Left cardiac atrium (tissue), 4 donors: ENCODE results near the gene GPR25. TPM values are rescaled to one million over a fixed set of nuclear protein-coding genes. Genes with fewer than 3 reads are reported as not detected.
A peak's percentile ranks its signal among the peaks of the same experiment; 100 is the strongest.
"Not testable (repeated sequence)": the region's sequence is repeated elsewhere in the genome, so short reads cannot be mapped to it uniquely, and the experiment has no call there.

ENCODE experiments used
- ATAC-seq, 2 donors: fragments of 200-7000 bp; cut with Tn5 transposase; one replicate each; pipeline ENCODE4 v1.9.1; 2020; ENCODE audit warnings: mild to moderate bottlenecking in 2 of 2, moderate library complexity in 2 of 2
- DNase-seq: peaks from one replicate; pipeline ENCODE4 v3.0.0-alpha.2; 2020
- intact Hi-C, 2 donors: fragments of 100-400 bp; cut with DNase I; formaldehyde crosslinking; loops; one replicate each; pipeline versions ENCODE4 v1.14.1 to v1.15.1; 2022 to 2023
- total RNA-seq, 2 donors: library from RNA; stranded (reverse); fragmentation: NEBNext Ultra II Directional; extraction: Animal tissue kit (Norgen Biotek cat#: 25700); gene quantifications; one replicate each; pipeline ENCODE4 v1.2.1, GENCODE V29; 2021
- donor health status: DM: no; HTN: yes; CAD: no.
- donor health status: DM: no; HTN: yes; CAD: no; lungs with severe emphysema.
- donor health status: DM: yes; HTN: yes; CAD: no.
- donor health status: Dilated cardiomyopathy.

GPR25 gene
- total RNA-seq, 2 donors from 2014 or later, result not detected

- intact Hi-C loops, result no loop called here
- no peak for ATAC-seq
- DNase-seq, result no peak
Observed at GRCh38 chr1:200907611-200908097, 34.9 kb downstream of the GPR25 start.

- ATAC-seq, result no peak
- intact Hi-C loops, result no loop called here
Observed at GRCh38 chr1:200908191-200908868, 35.5 kb downstream of the GPR25 start.

DNA sequence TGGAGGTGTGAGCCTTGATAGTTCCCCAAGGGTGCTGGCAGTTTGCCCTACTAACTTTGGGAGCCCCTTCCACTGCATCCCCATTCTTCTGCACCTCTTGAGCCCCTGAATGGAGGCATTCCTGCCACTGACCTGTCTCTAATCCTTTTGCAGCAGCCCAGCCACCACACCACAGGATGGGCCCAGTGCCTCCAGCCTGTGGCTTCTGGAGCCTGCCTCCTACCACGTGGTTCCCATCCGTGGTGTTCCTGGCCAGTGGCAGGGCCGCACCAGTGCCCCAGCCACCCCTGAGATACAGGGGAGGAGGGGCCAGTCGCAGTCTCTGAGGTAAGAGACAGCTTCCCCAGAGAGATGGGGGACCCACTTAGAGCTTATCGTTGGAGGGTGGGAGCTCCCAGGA is 36.3 kb downstream of the GPR25 start:
- no peak for DNase-seq
- no peak for ATAC-seq
- intact Hi-C loops, result no loop called here

More at GRCh38 chr1:200908191-200908868, 35.5 kb downstream of the GPR25 start:
- DNase-seq, result no peak

DNA sequence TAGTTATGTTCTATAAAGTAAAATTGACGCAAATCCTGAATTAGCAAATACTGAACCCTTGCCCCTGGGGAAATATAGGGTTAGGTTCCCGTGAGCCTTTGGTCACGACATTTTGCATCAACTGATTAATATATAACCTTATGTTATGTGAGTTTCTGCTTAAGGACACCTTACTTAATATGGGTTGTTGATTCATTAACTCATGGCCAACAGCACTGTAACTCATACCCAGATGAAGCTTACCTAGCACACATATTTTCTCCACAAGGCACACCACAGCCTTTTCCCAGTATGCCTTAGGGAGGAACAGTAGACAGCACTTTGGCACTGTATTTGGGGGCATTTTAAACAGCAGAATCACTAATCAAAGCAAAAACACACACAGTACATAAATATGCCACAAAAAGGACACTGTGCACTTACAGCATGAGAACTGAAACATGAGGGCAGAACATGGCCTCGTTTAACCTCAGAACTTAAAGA is 37.0 kb downstream of the GPR25 start:
- no peak for ATAC-seq
- intact Hi-C loops, result no loop called here
- no peak for DNase-seq

GRCh38 chr1:200911361-200911760 is 38.6 kb downstream of the GPR25 start:
- DNase-seq (no peak), ATAC-seq (no peak)
- intact Hi-C loops, result no loop called here

DNA sequence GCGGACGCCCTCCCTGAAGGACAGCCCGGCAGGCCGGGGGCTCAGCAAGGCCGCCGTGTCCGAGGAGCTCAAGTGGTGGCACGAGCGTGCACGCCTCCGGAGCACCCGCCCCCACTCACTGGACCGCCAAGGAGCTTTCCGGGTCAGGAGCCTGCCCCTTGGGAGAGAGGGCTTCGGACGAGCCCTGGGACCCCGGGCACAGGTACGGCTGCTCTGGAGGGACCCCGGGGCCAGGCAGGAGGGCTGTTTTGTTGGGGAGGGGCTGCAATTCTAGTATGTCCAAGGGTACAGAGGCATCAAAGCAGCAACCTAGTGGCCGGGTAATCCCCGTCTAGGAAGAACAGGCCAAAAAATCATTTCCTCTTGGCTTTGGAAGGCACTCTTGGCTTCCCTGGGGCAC is 39.2 kb downstream of the GPR25 start:
- intact Hi-C loops, DNase-seq, ATAC-seq: not testable (repeated sequence)

DNA sequence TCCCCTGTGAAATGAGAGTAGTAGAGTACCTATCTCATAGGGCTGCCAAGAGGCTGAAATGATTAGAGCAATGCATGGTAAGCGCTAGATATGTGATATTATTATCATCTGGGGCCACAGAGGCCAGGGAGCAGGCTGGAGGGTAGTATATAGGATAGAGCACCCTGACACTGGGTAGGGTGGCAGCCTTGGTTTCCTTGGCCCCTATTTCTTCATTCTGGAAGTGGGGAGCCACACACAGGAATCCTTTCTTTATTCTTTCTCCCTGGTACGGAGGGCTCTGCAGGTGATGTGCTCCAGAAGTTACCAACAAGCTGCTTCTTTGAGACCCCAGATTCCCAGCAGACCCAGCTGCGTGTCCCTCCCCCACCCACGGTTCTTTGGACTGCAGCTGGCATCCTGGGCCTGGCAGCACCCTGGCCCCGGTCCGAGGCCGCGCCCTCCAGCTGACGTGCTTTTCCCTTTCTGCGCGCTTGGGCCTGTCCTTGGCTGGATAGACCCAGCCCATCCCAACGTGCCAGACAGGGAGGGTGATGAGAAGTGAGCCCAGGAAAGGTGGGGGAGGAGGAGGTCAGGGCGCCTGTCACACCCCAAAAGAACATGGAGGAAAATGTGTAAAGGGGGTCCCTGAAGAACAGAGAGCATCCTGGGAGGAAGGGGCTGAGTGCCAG is 40.1 kb downstream of the GPR25 start:
- ATAC-seq (no peak), DNase-seq (no peak)
- intact Hi-C loops, result no loop called here

GRCh38 chr1:200916152-200916551 is 43.4 kb downstream of the GPR25 start:
- DNase-seq (no peak), ATAC-seq (no peak)
- intact Hi-C loops, result no loop called here

DNA sequence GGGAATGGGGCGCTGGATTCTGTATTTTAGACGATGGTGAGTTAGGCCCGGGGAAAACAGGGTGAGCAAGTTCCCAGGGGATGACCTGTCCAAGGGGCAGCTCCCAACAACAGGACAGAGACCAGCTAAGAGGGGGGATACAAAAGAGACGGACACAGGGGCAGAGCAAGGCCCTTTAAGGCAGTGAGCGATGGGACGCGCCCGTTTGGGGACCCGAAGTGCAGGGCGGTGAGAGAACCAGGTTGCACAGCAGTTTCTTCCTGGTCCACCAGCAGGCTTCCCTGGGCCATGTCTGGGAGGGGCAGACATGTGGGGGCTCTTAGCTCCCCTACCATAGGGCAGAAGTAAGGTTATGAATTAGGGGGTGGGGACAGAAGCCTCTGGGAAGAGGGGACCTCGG is 43.9 kb downstream of the GPR25 start:
- ATAC-seq, result no peak
- DNase-seq, result no peak
- intact Hi-C loops, result no loop called here

- ATAC-seq, result peak; percentile 80 to 87
- intact Hi-C loops, result no loop called here
Observed at GRCh38 chr1:200917291-200917817, 44.6 kb downstream of the GPR25 start.

DNA sequence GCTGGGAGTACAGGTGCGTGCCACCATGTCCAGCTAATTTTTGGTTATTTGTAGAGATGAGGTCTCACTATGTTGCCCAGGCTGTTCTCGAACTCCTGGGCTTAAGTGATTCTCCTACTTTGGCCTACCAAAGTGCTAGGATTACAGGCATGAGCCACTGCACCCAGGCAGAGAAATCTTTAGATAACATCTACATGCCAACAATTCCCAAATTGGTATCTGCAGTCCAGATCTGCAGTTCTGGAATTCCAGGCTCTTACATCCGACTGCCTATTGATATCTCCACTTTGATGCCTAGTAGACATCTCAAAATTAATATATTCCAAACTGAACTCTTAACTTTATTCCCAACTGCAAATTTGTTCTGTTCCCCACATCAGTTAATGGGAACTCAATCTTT is 45.2 kb downstream of the GPR25 start:
- no peak for ATAC-seq
- no peak for DNase-seq
- intact Hi-C loops, result no loop called here

More at GRCh38 chr1:200917291-200917817, 44.6 kb downstream of the GPR25 start:
- peak; percentile 65 for DNase-seq

GRCh38 chr1:200919386-200919785 is 46.6 kb downstream of the GPR25 start:
- DNase-seq (no peak), ATAC-seq (no peak)
- intact Hi-C loops, result no loop called here

GRCh38 chr1:200921571-200922110 is 48.9 kb downstream of the GPR25 start:
- ATAC-seq, result no peak
- intact Hi-C loops, result no loop called here
- DNase-seq, result no peak

DNA sequence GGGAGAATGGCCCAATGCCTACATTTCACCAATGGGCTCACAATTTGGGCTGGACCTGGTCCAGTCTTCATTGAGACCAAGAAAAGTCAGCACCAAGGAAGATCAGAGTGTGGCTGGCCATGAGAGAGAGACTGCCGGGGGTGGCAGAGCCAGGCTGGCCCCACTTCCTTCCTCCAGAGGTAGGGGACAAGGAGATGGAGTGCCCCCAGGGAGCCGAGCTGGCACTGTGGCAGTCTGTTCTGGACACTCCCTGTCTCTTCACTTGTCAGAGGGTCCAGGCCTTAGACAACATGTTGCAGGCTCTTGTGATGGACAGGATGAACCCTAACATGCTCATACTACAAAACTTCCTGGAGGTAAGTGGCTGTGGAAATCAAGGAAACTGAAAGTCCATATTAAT is 49.6 kb downstream of the GPR25 start:
- intact Hi-C loops, result no loop called here
- no peak for ATAC-seq
- no peak for DNase-seq

DNA sequence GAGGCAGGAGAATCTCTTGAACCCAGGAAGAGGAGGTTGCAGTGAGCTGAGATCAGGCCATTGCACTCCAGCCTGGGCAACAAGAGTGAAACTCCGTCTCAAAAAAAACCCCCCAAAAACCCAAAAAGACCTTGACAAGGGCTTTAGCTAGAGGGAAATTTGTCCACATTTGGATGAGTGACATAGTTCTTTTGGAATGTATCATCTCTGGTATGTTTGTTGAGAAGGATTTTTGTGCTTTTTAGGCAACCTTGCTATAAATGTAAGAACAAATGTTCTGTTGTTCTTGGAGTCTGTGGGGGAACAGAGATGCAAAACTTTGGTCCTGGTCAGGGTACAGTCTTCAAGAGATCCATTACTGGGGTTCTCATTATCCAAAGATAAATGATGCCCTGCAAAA is 50.8 kb downstream of the GPR25 start:
- no peak for ATAC-seq
- DNase-seq, result no peak
- intact Hi-C loops, result no loop called here

Other genes with a start within 250 kb of the GPR25 start
- 10 to 100 TPM in 1 of 2 donors, 1 to 10 TPM in 1; 9.7 to 11.9 TPM for gene DDX59, start 203.1 kb upstream of the GPR25 start, total RNA-seq
- gene CAMSAP2, start 134.1 kb upstream of the GPR25 start, total RNA-seq, result 10 to 100 TPM; 32.1 to 40.9 TPM
- under 1 TPM in 1 of 2 donors, not detected in 1; 0.29 TPM for gene INAVA, start 21.9 kb downstream of the GPR25 start, total RNA-seq
- 1 to 10 TPM in 1 of 2 donors, under 1 TPM in 1; 0.94 to 1.0 TPM for gene KIF21B, start 150.7 kb downstream of the GPR25 start, total RNA-seq
- gene CACNA1S, start 239.4 kb downstream of the GPR25 start, total RNA-seq, result not detected